Liver (tissue), 9 donors: ENCODE measurements around the gene MYL10. TPM values are rescaled to one million over a fixed set of nuclear protein-coding genes. Genes with fewer than 3 reads are reported as not detected.

Experiments used
- DNase-seq: peaks from one replicate; pipeline ENCODE4 v3.0.0-alpha.2; 2017; ENCODE audit warnings: low spot score
- H3K27ac ChIP-seq, 2 donors: one replicate each; pipeline ENCODE4 v1.7.0; 2013; ENCODE audit warnings: inconsistent platforms in 2 of 2, low read length in 2 of 2, control low read depth in 1 of 2, low read depth in 1 of 2, mild to moderate bottlenecking in 1 of 2
- H3K27me3 ChIP-seq, 4 donors: one replicate each; pipeline versions ENCODE4 v1.6.1 to v1.7.0; 2013; ENCODE audit warnings: low read length in 3 of 4, inconsistent platforms in 1 of 4, mild to moderate bottlenecking in 1 of 4, moderate library complexity in 1 of 4; ENCODE audit not compliant: control insufficient read depth in 4 of 4, insufficient read depth in 4 of 4
- H3K36me3 ChIP-seq, 4 donors: one replicate each; pipeline versions ENCODE4 v1.6.1 to v1.7.0; 2013; ENCODE audit warnings: low read length in 3 of 4, mild to moderate bottlenecking in 3 of 4, low read depth in 1 of 4, moderate library complexity in 1 of 4; ENCODE audit not compliant: control insufficient read depth in 4 of 4, insufficient read depth in 3 of 4
- H3K4me1 ChIP-seq, 4 donors: one replicate each; pipeline versions ENCODE4 v1.6.1 to v1.7.0; 2013; ENCODE audit warnings: low read length in 3 of 4, mild to moderate bottlenecking in 3 of 4, moderate library complexity in 1 of 4; ENCODE audit not compliant: control insufficient read depth in 4 of 4, insufficient read depth in 4 of 4
- H3K4me3 ChIP-seq, 3 donors: one replicate each; pipeline versions ENCODE4 v1.6.1 to v1.7.0; 2013; ENCODE audit warnings: low read length in 3 of 3, control low read depth in 1 of 3, low read depth in 1 of 3, mild to moderate bottlenecking in 1 of 3
- H3K9ac ChIP-seq, 2 donors: one replicate each; pipeline ENCODE4 v1.7.0; 2013; ENCODE audit warnings: low read length in 2 of 2, mild to moderate bottlenecking in 2 of 2, moderate library complexity in 2 of 2, control low read depth in 1 of 2, low read depth in 1 of 2
- H3K9me3 ChIP-seq, 4 donors: one replicate each; pipeline versions ENCODE4 v1.6.1 to v1.7.0; 2013; ENCODE audit warnings: low read length in 3 of 4; ENCODE audit not compliant: control insufficient read depth in 4 of 4
- GABPA ChIP-seq, 2 donors: IDR thresholded peaks in 1 of 2; conservative IDR thresholded peaks in 1 of 2; 2 replicates each; pipeline ENCODE4 v1.6.1; 2016; ENCODE audit warnings: antibody characterized with exemption in 2 of 2, mild to moderate bottlenecking in 1 of 2, moderate library complexity in 1 of 2
- HNF4A ChIP-seq, 2 donors: conservative IDR thresholded peaks; 2 replicates each; pipeline ENCODE4 v1.6.1; 2016; ENCODE audit warnings: antibody characterized with exemption in 2 of 2, mild to moderate bottlenecking in 2 of 2
- JUND ChIP-seq, 2 donors: IDR thresholded peaks; 2 replicates each; pipeline ENCODE4 v1.6.1; 2016; ENCODE audit warnings: antibody characterized with exemption in 2 of 2
- NR2F2 ChIP-seq: IDR thresholded peaks from 2 replicates; pipeline ENCODE4 v1.6.1; 2016; ENCODE audit warnings: antibody characterized with exemption
- RAD21 ChIP-seq, 2 donors: IDR thresholded peaks; 2 replicates each; pipeline ENCODE4 v1.6.1; 2016; ENCODE audit warnings: antibody characterized with exemption in 2 of 2, mild to moderate bottlenecking in 2 of 2
- SP1 ChIP-seq: IDR thresholded peaks from 2 replicates; pipeline ENCODE4 v1.6.1; 2018; ENCODE audit warnings: antibody characterized with exemption, mild to moderate bottlenecking
- TAF1 ChIP-seq: conservative IDR thresholded peaks from 2 replicates; pipeline ENCODE4 v1.6.1; 2016; ENCODE audit warnings: antibody characterized with exemption, mild to moderate bottlenecking
- WGBS: extraction: QIAGEN DNeasy Blood & Tissue Kit; methylation state at CpG from one replicate; pipeline ENCODE4 v1.1.7; 2013; 5-methylcytosine and 5-hydroxymethylcytosine counted together
- polyA plus RNA-seq, 2 donors: library from polyadenylated mRNA; stranded (reverse) in 1 of 2; unstranded in 1 of 2; fragments of 200-250 nt in 1 of 2; fragments of >200 nt in 1 of 2; fragmentation: Nextera tagmentation in 1 of 2; extraction: Ambion mirVana in 1 of 2; gene quantifications; one replicate each; pipeline versions ENCODE4 v1.2.1 to v1.2.3, GENCODE V29; 2013 to 2015
- total RNA-seq, 2 donors: library from RNA; depleted of rRNA; stranded (reverse); fragments of >200 nt; gene quantifications; one replicate each; pipeline ENCODE4 v1.2.3, GENCODE V29; 2014
- TF ChIP-seq, protein P1 (sequence below): fragments of 150-350 bp; IDR thresholded peaks from 2 replicates; pipeline ENCODE4 v1.5.1; 2017; ENCODE audit warnings: improper control_type of control experiment, low read depth, low read length; ENCODE audit not compliant: missing input control
- TF ChIP-seq, protein P2 (sequence below): IDR thresholded peaks from 2 replicates; pipeline ENCODE4 v1.6.1; 2016; ENCODE audit warnings: antibody characterized with exemption
- TF ChIP-seq, protein P3 (sequence below): IDR thresholded peaks from 2 replicates; pipeline ENCODE4 v1.6.1; 2016; ENCODE audit warnings: antibody characterized with exemption
- TF ChIP-seq, protein P4 (sequence below): IDR thresholded peaks from 2 replicates; pipeline ENCODE4 v1.6.1; 2016; ENCODE audit warnings: antibody characterized with exemption, mild to moderate bottlenecking
- TF ChIP-seq, protein P5 (sequence below): IDR thresholded peaks from 2 replicates; pipeline ENCODE4 v1.6.1; 2016; ENCODE audit warnings: antibody characterized with exemption
- donor health status: healthy.
- donor health status: healthy.
- donor health status: healthy.
- donor health status: healthy.
- donor health status: healthy.

The MYL10 gene
- total RNA-seq (not detected), polyA plus RNA-seq (not detected)

DNA sequence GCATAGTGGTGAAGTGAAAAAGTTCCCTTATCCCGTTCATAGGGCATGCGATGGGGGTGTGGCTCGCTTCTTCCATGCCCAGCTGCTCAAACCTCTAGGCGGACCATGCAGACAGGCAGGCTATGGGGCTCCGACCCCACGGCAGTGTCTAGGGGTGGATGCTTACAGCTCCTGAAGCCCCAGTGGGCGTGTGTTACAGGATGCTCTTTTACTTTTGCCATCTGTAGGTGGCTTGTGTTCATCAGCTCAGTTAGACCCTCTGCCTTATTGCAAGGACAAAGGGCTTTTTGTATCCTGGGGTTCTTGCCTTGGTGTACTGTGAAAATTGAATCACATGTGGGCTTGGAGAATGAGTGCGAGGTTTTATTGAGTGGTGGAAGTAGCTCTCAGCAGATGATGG lies at the start of gene MYL10:
MYL10 (minus strand) TSS at position 126 of the 400 bp plus-strand sequence. CDS start 178 bp downstream, outside the sequence.
- H3K27me3 ChIP-seq = peaks cover 0 to 2% (median 0%) of the 10 kb centered on the region in 4 donors
- 91% methylated on average over 8 of the region's 8 CpGs for WGBS
- no peak for TF ChIP-seq GABPA (IDR thresholded peaks at IDR 0.05 in 1 of 2, conservative IDR thresholded peaks at IDR 0.05 in 1 of 2)
- TF ChIP-seq, protein P1, sequence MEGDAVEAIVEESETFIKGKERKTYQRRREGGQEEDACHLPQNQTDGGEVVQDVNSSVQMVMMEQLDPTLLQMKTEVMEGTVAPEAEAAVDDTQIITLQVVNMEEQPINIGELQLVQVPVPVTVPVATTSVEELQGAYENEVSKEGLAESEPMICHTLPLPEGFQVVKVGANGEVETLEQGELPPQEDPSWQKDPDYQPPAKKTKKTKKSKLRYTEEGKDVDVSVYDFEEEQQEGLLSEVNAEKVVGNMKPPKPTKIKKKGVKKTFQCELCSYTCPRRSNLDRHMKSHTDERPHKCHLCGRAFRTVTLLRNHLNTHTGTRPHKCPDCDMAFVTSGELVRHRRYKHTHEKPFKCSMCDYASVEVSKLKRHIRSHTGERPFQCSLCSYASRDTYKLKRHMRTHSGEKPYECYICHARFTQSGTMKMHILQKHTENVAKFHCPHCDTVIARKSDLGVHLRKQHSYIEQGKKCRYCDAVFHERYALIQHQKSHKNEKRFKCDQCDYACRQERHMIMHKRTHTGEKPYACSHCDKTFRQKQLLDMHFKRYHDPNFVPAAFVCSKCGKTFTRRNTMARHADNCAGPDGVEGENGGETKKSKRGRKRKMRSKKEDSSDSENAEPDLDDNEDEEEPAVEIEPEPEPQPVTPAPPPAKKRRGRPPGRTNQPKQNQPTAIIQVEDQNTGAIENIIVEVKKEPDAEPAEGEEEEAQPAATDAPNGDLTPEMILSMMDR = no peak
- TF ChIP-seq TAF1 = no peak
- TF ChIP-seq, protein P2, sequence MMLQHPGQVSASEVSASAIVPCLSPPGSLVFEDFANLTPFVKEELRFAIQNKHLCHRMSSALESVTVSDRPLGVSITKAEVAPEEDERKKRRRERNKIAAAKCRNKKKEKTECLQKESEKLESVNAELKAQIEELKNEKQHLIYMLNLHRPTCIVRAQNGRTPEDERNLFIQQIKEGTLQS = no peak

DNA sequence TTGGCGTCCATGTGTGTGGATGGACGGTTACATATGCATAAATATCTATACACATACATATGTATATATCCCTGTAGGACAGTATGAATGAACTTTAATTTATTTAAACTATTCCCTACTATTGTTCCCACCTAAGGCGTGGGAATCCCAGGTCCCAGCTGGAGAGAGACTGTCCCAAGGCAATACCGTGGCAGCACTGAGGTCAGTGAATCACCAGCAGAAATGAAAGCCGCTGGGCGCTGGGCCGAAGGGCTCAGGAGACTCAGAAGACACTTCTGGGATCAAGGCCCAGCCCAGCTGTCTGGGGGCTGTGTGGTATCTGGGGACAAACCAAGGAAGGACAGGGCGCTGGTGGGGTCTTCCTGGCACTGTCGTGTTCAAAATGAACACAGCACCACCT lies 49.6 kb upstream of the MYL10 start:
- no peak overlapping the region for H3K27ac ChIP-seq
- H3K36me3 ChIP-seq = no peaks in the 10 kb centered on the region
- H3K9ac ChIP-seq = no peak overlapping the region
- H3K9me3 ChIP-seq = no peaks in the 10 kb centered on the region
- no peak overlapping the region for H3K4me3 ChIP-seq
- H3K27me3 ChIP-seq = no peaks in the 10 kb centered on the region
- no peaks in the 10 kb centered on the region for H3K4me1 ChIP-seq
- TF ChIP-seq, protein P3, sequence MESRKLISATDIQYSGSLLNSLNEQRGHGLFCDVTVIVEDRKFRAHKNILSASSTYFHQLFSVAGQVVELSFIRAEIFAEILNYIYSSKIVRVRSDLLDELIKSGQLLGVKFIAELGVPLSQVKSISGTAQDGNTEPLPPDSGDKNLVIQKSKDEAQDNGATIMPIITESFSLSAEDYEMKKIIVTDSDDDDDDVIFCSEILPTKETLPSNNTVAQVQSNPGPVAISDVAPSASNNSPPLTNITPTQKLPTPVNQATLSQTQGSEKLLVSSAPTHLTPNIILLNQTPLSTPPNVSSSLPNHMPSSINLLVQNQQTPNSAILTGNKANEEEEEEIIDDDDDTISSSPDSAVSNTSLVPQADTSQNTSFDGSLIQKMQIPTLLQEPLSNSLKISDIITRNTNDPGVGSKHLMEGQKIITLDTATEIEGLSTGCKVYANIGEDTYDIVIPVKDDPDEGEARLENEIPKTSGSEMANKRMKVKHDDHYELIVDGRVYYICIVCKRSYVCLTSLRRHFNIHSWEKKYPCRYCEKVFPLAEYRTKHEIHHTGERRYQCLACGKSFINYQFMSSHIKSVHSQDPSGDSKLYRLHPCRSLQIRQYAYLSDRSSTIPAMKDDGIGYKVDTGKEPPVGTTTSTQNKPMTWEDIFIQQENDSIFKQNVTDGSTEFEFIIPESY = no peak
- no peak for TF ChIP-seq GABPA (IDR thresholded peaks at IDR 0.05 in 1 of 2, conservative IDR thresholded peaks at IDR 0.05 in 1 of 2)
- TF ChIP-seq, protein P1 = no peak
- no peak for TF ChIP-seq SP1
- TF ChIP-seq HNF4A (conservative IDR thresholded peaks at IDR 0.05) = no peak
- WGBS = 79% methylated on average over 9 of the region's 9 CpGs
- no peak for DNase-seq

More for the DNA sequence above, at the start of gene MYL10:
- no peak for DNase-seq
- Histone ChIP-seq H3K4me3 (no peak within 1 kb of the TSS), H3K27ac (no peak within 1 kb of the TSS), H3K9me3 (peaks cover 2 to 5% (median 3%) of the 10 kb centered on the region in 4 donors), H3K4me1 (no peaks in the 10 kb centered on the region), H3K9ac (no peak within 1 kb of the TSS), H3K36me3 (no peaks in the 10 kb centered on the region)

GRCh38 chr7:101677797-101678479 lies 48.8 kb upstream of the MYL10 start:
- WGBS = 89% methylated on average over 14 of the region's 14 CpGs
- no peak for DNase-seq
- H3K9ac ChIP-seq = no peak overlapping the region
- H3K4me1 ChIP-seq = no peaks in the 10 kb centered on the region
- H3K27ac ChIP-seq = no peak overlapping the region
- peaks cover 0 to 5% (median 4%) of the 10 kb centered on the region in 4 donors for H3K9me3 ChIP-seq
- H3K4me3 ChIP-seq = no peak overlapping the region
- no peaks in the 10 kb centered on the region for H3K36me3 ChIP-seq
- TF ChIP-seq RAD21 (IDR thresholded peaks at IDR 0.05) = no peak
- TF ChIP-seq, protein P4, sequence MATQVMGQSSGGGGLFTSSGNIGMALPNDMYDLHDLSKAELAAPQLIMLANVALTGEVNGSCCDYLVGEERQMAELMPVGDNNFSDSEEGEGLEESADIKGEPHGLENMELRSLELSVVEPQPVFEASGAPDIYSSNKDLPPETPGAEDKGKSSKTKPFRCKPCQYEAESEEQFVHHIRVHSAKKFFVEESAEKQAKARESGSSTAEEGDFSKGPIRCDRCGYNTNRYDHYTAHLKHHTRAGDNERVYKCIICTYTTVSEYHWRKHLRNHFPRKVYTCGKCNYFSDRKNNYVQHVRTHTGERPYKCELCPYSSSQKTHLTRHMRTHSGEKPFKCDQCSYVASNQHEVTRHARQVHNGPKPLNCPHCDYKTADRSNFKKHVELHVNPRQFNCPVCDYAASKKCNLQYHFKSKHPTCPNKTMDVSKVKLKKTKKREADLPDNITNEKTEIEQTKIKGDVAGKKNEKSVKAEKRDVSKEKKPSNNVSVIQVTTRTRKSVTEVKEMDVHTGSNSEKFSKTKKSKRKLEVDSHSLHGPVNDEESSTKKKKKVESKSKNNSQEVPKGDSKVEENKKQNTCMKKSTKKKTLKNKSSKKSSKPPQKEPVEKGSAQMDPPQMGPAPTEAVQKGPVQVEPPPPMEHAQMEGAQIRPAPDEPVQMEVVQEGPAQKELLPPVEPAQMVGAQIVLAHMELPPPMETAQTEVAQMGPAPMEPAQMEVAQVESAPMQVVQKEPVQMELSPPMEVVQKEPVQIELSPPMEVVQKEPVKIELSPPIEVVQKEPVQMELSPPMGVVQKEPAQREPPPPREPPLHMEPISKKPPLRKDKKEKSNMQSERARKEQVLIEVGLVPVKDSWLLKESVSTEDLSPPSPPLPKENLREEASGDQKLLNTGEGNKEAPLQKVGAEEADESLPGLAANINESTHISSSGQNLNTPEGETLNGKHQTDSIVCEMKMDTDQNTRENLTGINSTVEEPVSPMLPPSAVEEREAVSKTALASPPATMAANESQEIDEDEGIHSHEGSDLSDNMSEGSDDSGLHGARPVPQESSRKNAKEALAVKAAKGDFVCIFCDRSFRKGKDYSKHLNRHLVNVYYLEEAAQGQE = no peak
- TF ChIP-seq HNF4A (conservative IDR thresholded peaks at IDR 0.05) = no peak
- no peak for TF ChIP-seq JUND (IDR thresholded peaks at IDR 0.05)
- no peak for TF ChIP-seq NR2F2
- TF ChIP-seq, protein P5, sequence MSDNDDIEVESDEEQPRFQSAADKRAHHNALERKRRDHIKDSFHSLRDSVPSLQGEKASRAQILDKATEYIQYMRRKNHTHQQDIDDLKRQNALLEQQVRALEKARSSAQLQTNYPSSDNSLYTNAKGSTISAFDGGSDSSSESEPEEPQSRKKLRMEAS = no peak
- H3K27me3 ChIP-seq = no peaks in the 10 kb centered on the region
